ENCODE measurements around the gene SAMD14. TPM values are rescaled to one million over a fixed set of nuclear protein-coding genes. Genes with fewer than 3 reads are reported as not detected.

The SAMD14 gene
- 0.70 and 1.2 TPM in 2 replicates for total RNA-seq (2014; rRNA removed; shearing (Covaris generic))

GRCh38 chr17:50129728-50130558, at the start of gene SAMD14:
SAMD14 (minus strand) TSS chr17:50130160; CDS start chr17:50124959, 5,201 bp downstream.
- peak; percentile 48 for DNase-seq (ENCODE audit: low spot score)

GRCh38 chr17:50177983-50178834, 48.2 kb upstream of the SAMD14 start:
- peak; percentile 100 for DNase-seq (ENCODE audit: low spot score)

- no peak for DNase-seq (ENCODE audit: low spot score)
Observed at GRCh38 chr17:50177476-50177875, 47.5 kb upstream of the SAMD14 start.

- no peak for DNase-seq (ENCODE audit: low spot score)
Observed at GRCh38 chr17:50176559-50177357, 46.8 kb upstream of the SAMD14 start.

GRCh38 chr17:50175035-50175807, 45.3 kb upstream of the SAMD14 start:
- no peak for DNase-seq (ENCODE audit: low spot score)

GRCh38 chr17:50174444-50174843, 44.5 kb upstream of the SAMD14 start:
- DNase-seq (ENCODE audit: low spot score) = no peak

GRCh38 chr17:50173335-50173941, 43.5 kb upstream of the SAMD14 start:
- DNase-seq (ENCODE audit: low spot score) = peak; percentile 75

GRCh38 chr17:50172936-50173334, 43.0 kb upstream of the SAMD14 start:
- DNase-seq (ENCODE audit: low spot score) = no peak

GRCh38 chr17:50172130-50172529, 42.2 kb upstream of the SAMD14 start:
- no peak for DNase-seq (ENCODE audit: low spot score)

GRCh38 chr17:50171371-50172071, 41.6 kb upstream of the SAMD14 start:
- no peak for DNase-seq (ENCODE audit: low spot score)

GRCh38 chr17:50170662-50171370, 40.9 kb upstream of the SAMD14 start:
- DNase-seq (ENCODE audit: low spot score) = peak; percentile 51

- DNase-seq (ENCODE audit: low spot score) = no peak
Observed at GRCh38 chr17:50169881-50170459, 40.0 kb upstream of the SAMD14 start.

GRCh38 chr17:50169121-50169764, 39.3 kb upstream of the SAMD14 start:
- DNase-seq (ENCODE audit: low spot score) = peak; percentile 76

GRCh38 chr17:50168319-50168718, 38.4 kb upstream of the SAMD14 start:
- DNase-seq (ENCODE audit: low spot score) = no peak

- DNase-seq (ENCODE audit: low spot score) = no peak
Observed at GRCh38 chr17:50167371-50167770, 37.4 kb upstream of the SAMD14 start.

GRCh38 chr17:50166518-50167181, 36.7 kb upstream of the SAMD14 start:
- DNase-seq (ENCODE audit: low spot score) = no peak

GRCh38 chr17:50165867-50166517, 36.0 kb upstream of the SAMD14 start, which contains the start of gene SGCA:
SGCA (plus strand) TSS chr17:50166005; CDS start chr17:50166041, 36 bp downstream.
- DNase-seq (ENCODE audit: low spot score) = no peak

All from H4 (cell line).